MV-4-11 (cell line): Measurements from ENCODE around the gene DIO2.

Experiments
- DNase-seq: peaks from one replicate; lab custom pipeline; 2025; lab: John Stamatoyannopoulos, UW

The DIO2 gene

DNA sequence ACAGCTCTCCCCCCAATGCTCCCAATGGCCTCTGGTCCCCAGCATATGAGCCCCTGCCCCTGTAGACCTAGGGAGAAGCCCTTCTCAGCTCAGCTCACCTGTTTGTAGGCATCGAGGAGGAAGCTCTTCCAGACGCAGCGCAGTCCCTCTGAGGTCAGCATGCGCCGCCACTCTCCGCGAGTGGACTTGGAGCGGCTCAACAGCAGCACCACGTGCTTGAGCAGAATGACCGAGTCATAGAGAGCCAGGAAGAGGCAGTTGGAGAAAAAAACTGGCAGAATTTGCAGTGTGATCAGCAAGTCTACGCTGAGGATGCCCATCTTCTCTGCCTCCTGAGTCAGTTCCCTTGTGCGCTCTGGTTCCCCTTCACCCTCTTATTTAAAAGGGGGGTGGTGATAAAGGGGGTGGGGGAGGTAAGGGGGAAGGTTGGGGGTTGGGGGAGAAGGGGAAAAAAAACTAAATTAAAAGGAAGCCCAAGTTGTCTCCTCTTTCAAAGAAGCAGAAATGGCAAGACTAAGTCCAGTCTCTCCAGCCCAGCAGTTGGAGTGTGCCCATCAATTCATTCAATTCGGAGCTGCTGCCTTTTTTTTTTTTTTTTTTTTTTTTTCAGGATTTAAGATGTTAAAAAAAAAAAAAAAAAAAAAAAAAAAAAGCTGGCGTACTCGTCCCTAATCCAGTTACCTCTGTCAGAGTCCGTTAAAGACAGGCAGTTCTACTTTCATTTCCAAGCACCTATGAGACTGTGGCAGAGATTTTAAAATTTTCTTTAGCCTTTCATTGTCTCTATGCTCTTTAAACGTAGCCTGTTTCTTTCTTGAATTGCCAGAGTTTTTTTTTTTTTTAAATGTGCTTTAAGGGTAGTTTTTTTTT, at the start of gene DIO2:
Gene DIO2, minus strand, starts transcription at position 352 of the 870 bp plus-strand sequence. Its CDS starts 32 bp downstream, at position 320.
- DNase-seq = no peak

DNA sequence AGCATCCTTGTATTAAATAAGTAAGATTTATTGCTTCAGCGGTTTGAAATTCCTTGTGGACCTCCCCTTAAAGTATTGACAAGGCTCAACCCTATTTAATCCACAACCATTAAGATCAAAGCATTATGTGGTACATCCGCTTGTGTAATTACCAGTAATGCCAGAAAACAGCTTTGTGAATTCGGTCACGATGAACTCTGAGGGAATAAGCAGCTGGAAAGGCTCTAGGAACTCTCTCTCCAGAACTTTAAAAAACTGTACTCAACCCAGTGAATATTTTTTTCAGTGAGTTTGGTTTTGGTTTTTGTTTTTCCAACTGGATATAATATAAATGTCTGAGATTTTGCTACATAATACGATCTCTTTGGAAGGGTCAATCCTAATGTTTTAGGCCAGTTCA, 49.3 kb upstream of the DIO2 start:
- no peak for DNase-seq

DNA sequence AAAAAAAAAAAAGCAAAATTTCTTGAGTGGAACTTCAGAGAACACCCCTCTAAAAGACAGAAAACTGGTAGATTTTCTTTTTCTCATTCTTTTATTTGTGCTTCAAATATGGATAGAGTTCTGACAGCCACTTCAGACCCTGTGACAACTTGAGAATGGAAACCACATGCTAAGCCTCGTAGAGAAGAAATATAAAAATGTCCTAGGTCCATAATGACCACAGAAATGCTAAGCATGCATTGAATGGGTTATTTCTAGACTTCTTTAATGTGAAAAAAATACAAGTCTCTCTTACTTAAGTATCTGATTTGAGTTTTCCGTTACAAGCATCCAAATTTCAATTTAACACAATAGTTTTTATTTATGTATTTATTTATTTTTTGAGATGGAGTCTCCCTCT, 28.3 kb upstream of the DIO2 start:
- no peak for DNase-seq

DNA sequence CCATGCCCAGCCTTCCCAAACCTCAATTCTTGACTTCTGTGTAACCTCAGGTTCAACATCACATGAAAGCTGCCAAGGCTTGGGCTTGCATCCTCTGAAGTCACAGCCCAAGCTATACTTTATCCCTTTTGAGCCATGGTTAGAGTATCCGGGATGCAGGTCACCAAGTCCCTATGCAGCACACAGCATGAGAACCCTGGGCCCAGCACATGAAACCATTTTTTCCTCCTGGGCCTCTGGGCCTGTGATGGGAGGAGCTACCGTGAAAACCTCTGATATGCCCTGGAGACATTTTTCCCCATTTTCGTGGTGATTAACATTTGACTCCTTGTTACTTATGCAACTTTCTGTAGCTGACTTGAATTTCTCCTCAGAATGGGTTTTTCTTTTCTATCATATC, 25.8 kb upstream of the DIO2 start:
- DNase-seq = no peak

DNA sequence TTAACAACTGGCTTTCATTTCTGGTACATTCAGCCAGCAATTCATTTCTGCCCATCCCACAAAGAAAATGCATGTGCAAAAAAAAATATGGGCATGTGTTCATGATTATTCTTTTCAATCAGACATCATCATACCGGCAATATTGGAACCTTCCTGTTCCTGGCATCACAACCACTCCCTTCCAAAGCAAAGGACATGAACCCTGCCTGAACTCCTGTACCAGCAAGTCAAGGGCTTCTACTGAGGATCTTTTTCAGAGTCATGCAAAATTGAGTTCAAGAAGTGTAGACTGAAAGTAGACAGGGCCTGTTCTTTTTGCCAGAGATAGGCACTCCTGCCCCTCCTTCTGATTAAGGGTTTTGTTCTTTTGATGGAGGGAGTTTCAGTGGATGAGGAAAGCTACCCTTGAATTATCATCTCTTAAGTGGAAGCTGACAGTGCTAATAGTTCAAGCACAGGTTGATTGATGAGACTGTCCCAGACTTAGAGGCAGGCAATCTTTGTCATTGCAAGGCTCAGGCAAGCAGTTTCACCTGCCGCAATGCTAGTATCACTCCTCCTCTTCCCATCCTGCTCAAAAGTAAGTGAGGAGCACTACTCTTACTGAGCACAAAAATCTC, 22.3 kb upstream of the DIO2 start:
- DNase-seq = no peak

DNA sequence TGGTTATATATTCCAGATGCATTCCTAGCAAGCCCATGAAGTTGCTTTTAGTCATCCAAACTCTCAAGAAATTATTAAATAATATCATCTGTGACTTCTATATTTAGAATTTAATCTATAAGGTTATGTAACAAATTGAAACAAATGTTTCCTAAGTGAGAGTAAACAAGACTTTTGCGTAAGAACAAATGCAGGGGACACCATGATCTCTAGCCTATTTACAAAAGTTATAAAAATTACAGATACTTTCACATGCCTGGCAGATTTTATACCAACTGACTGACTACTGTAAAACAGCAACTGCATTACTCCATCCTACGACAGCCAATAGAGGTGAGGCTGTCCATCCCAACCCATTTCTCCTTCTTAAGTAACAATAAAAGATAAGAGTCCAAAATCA, 20.4 kb upstream of the DIO2 start:
- DNase-seq = no peak

GRCh38 chr14:80223696-80224465, 12.6 kb upstream of the DIO2 start:
- DNase-seq = no peak

DNA sequence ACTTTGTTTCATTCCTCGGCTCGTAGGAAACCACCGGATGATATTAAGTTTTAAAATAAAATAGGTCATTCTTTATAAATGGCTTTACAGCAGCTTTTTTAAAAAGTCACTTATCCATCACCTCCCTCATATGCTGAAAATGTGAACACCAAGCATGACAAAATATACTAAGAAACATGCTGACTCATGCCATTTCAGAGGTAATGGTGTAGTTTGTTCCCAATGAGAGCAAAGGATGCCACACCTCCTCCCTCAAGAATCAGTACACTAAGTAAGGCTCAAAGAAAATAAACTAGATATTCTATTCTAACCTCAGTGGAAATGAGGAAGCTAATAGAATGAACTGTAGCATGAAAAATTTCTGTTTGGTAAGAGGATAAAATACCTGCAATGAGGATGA, 5.5 kb upstream of the DIO2 start:
- no peak for DNase-seq

DNA sequence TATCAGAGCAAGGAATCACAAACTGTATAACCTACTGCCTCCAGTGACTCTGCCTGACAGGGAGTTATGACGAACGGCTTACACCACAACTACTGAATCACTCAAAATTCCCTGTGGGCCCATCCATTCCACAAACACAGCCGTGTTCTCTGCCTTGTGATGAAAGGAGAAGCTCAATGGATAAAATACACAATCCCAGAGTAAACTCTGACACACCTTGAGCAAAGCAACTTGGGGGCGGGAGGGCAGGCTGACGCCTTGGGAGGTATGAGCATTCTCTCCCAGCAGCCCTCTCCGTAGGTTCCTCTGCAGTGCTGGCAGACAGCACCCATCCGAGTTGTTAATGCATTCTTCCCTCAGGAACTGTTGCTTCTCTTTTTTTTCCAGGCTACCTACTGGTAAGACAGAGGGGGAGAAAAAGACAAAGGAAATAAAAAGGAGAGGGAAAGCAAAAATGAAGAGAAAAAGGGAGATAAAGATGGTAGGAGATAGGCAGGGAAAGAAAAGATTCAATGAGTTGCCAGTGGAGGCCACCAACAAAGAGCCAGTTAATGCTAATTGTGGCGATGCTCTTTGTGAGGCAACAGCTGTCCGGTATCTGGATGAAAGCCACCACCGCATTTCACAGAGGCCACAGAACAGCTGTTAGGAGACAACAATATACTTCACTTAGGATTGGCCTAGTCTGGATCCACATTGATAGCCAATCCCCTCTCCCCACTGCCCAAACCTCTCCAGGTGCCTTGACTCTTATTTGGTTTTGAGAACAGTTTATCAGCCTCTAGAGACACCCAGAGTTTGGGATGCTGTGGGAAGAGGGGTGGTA, 4.7 kb upstream of the DIO2 start:
- DNase-seq = no peak

GRCh38 chr14:80215081-80215480, 3.8 kb upstream of the DIO2 start:
- no peak for DNase-seq

- DNase-seq = peak; percentile 33
Observed at GRCh38 chr14:80213602-80214001, 2.3 kb upstream of the DIO2 start.

DNA sequence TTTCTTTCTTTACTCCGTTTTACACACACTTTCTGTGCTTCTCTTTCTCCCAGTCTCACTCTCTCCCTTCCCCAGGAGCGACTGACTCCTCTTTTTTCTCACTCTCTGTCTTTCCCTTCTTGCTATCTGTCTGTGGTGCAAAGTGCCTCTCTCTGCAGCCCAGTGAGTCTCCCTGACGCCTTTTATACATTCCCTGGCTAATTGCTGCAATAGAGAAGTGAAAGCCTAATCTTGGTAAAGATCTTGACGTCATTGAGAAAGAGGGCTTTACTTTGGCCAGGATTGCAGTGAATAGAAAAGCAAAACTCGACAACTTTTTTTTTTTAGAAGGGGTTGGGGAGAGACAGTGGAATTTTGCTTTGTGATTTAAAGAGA, 706 bp upstream of the DIO2 start:
- DNase-seq = peak; percentile 85

DNA sequence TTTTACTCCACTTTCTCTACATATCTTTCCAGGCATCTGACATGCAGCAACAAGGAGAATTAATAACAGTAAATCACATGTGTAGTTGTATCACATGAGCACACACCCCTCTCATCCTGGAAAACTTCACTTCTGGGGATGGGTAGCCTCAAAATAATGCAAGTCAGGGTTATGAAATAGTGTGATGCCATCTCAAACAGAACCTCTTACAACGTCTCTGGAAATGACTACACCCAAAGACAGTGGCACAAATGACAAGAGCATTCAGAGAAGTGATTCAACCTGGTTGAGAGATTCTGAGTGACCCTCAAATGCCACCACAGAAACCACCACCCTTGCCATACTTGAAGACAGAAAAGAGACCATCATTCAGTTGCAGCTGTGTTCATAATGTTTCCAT, 2.8 kb downstream of the DIO2 start:
- DNase-seq = peak; percentile 3

DNA sequence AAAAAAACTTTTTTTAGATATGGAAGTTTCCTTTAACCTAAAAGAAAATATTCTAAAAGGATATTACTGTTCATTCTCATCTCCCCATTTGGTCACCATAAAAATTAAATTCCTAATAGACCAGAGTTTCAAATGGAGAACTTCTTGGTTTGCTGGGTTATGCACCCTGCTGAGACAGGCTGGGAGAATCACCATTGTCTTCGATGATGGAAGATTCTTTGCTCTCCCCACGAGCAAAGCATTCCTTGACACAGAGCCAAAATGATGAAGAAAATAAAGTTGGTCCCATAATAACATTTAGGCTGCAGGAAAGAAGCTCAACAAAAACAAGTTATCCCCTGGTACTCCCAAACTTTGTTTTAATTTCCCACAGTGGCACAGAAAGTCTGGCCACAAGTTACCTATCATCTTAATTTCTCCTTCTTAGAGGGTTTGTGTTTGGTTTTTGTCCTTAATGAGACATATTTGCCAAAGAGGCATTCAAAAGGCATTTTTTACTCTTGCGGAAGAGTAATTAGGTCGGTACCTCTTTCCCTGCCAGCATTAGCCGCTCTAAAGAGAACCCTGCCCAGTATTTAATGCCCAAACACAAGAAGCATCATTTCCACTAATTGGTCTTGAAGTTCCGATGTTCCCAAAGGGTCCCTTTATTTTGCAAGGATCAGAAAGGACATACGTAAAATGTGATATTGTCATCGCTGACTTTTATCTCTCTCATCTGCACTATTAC, 4.8 kb downstream of the DIO2 start:
- DNase-seq = no peak

DNA sequence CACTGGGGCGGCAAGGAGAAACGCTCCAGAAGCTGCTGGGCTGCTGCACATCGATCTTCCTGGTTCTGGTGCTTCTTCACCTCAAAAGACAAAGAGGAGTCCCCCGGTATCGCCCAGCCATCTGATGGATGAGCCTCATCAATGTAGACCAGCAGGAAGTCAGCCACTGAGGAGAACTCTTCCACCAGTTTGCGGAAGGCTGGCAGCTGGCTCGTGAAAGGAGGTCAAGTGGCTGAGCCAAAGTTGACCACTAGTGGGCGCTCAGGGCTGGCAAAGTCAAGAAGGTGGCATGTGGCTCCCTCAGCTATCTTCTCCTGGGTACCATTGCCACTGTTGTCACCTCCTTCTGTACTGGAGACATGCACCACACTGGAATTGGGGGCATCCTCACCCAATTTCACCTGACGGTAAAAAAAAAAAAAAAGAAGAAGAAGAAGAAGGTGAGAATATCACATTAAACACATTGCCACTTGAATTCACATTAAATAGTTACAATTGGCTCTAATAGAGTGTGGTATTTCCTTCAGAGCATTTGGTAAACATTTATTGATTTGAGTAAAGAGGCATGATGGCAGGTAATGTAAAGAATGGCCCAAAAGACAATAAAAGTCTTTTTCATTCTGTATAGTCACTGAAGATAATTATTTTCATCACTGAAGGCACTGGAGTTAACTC, 8.3 kb downstream of the DIO2 start:
- peak; percentile 3 for DNase-seq

- DNase-seq = no peak
Observed at GRCh38 chr14:80200093-80200492, 11.2 kb downstream of the DIO2 start.

DNA sequence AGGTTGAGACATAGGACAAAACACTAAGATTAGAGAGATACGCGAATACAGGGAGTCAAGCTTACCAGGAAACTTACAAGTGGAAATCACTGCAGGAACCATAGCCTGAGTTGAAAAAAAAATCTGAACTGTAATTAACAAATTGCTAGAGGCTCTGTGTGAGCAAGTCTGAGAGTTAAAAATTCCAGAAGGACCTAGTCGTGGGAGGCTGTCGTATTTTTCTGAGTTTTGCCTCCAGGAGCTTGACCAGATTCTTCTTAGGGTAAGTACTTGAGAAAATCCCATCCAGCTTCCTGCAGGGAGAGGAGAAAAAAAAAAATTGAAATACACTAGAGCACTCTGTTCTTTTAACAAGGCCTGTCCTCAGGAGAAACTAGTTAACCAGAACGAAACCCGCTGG, 22.7 kb downstream of the DIO2 start:
- DNase-seq = no peak

DNA sequence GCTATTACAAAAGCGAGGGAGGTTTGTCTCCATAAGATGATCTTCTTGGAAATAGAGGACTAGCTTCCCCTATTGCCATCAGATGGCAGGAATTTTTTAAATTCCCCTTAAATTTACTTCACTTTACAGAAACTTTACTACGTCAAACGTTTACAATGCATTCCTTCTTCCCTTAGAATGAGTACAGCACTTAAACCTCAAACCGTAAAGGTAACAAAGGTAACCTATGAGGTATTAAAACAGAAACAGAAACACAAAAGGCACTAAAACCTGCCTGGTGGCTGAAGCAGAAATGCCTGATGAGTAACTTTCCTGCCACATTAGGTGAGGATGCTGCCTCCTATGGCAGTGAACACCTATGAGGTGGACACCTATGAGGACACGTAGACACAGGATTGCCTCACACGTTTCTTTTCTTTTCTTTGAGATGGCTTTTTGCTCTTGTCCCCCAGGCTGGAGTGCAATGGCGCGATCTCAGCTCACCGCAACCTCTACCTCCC, 25.0 kb downstream of the DIO2 start:
- DNase-seq = no peak

GRCh38 chr14:80176893-80177292, 34.4 kb downstream of the DIO2 start:
- no peak for DNase-seq

GRCh38 chr14:80172375-80173051, 38.8 kb downstream of the DIO2 start:
- DNase-seq = no peak
